NCI-H446 (cell line): ENCODE results near the gene ATXN7.

Source experiments
- DNase-seq, 2 experiments: peaks; one replicate each; lab custom pipeline; 2025; lab: John Stamatoyannopoulos, UW

The ATXN7 gene

GRCh38 chr3:63964681-63965485 is 101.2 kb downstream of the ATXN7 start:
- no peak for DNase-seq

DNA sequence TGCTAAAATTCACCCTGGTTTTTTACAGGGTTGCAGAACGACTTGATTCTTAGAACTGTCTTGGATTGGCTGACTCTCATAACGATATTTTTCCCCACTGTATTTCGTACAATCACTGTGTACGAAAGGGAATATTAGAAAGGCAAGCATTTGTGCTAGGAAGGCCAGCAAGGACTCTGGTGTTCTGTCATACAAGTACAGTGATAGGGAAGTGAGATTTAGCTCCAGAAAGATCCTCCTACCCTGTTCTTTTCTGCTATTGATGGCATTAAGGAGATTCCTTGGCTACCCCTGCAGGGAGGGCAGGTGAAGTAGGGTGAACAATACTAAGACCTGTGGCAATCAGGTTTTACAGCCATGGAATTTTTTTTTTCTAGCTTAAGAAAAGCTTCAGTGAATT is 102.3 kb downstream of the ATXN7 start:
- no peak for DNase-seq

DNA sequence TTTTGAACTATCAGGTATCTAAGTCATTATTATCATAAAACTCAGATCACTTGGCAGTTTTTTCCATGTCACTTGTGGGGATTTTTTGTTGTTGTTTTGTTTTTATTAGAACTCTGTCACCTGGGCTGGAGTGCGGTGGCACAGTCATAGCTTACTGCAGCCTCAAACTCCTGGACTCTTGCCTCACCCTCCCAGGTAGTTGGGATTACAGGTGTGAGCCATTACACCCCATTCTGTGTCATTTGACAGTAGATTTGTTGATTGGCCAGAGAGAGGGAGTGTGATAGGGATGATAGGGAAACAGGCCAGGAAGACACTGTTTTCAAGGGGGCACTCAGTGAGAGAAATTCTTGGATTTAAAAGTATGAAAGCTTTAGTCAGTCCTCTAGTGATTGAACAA is 103.2 kb downstream of the ATXN7 start:
- DNase-seq: no peak

DNA sequence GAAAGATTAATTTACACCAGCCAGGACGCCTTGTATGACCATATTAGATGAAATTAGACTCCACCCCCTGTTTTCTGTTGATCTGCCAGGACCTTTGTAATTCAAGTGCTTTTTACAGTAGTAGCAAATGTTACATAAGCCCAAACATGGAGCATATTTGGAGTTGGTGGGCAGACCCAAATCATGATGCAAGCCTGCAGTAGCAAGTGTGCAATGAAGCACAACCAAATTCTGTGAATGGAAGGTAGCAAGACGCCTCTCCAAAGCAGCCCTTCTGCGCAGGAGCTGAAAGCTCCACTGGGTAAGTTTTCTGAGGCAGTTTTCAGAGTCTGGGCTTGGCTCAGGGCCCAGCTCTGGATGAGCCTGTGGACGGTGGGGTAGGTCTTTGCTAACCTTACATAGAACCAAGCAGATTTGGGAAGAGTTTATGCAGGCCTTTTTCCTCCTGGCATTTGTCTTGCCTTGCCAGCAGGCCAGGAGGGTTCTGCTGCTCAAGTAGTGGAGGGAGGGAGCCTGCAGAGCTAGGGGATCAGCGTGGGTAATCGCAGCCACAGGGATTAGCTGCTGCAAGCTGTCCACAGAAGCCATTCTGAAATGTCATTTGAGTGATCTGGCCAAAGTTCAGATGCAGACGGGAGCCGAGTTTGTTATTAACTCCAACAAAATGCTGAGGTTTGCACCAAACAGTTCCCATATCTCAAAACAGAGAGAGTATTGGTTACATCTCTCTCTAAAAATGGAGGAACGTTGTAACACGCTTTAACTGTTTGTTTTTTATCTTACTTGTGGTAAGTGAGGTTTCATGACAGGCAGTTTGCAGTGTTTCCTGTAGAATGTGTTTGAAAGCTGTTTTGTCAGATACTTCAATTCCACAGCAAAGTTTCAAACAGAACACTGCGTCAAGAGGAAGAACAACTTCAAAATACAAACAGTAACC is 104.3 kb downstream of the ATXN7 start:
- peak; percentile 61 to 81 for DNase-seq

DNA sequence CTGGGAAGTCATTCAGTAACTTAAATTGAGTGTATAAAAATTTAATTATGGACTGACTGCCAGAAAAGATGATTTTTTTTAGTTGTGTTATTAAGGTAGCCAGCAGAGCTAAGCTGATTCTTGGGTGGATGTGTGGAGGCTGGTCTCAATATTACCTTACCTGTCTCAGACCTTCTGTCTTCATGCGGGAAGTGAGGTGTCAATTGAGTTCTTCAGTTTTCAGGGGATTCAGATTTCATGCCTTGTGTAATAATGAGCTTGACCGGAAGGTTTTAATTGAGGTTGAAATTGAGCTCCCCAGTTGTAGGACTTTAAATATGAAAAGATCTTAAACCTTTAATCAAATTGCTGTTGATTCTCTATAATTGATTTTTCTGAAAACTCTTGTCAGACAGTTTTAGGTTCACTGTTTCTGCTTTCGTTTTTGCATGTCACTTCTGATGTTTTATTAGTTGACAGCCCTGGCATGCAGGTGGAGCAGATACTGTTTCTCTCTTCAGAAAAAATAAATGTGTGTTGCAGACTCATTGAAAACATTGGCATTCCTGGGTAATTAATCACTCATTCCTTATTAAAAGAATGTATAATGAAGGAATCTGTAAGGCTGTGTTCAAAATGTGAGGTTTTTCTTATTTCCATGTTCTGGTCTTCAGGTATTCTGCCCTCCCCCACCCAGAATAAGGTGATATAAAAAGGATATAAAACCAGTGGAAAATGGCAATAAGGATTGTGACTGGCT is 105.1 kb downstream of the ATXN7 start:
- DNase-seq: no peak

GRCh38 chr3:63969876-63970275 is 106.2 kb downstream of the ATXN7 start:
- no peak for DNase-seq

- DNase-seq: peak; percentile 9 to 20
These were observed 107.2 kb downstream of the ATXN7 start for GRCh38 chr3:63970631-63971475.

GRCh38 chr3:63972196-63972595 is 108.5 kb downstream of the ATXN7 start:
- no peak for DNase-seq

GRCh38 chr3:63972987-63973386 is 109.3 kb downstream of the ATXN7 start:
- DNase-seq: no peak

GRCh38 chr3:63973406-63973805 is 109.7 kb downstream of the ATXN7 start:
- no peak for DNase-seq

GRCh38 chr3:63974451-63974850 is 110.8 kb downstream of the ATXN7 start:
- DNase-seq: no peak

GRCh38 chr3:63975723-63976122 is 112.1 kb downstream of the ATXN7 start:
- DNase-seq: peak; percentile 35 to 55

GRCh38 chr3:63976161-63976871 is 112.6 kb downstream of the ATXN7 start:
- DNase-seq: no peak

DNA sequence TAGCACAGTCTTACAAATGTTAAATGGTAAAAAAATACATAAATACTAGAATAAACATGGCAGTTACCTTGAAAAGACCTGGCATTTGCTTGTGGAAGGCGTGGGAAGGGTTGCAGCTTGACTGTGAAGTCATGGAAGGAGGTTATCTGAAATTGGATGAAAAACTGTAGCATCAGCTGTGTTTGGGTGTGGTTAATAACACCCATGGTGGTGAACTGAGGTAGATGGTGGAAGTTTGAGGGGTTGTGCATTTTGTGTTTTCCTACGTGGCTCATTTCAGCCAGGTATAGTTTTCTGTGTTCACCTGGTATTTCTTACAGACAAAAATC is 113.2 kb downstream of the ATXN7 start:
- DNase-seq: no peak

DNA sequence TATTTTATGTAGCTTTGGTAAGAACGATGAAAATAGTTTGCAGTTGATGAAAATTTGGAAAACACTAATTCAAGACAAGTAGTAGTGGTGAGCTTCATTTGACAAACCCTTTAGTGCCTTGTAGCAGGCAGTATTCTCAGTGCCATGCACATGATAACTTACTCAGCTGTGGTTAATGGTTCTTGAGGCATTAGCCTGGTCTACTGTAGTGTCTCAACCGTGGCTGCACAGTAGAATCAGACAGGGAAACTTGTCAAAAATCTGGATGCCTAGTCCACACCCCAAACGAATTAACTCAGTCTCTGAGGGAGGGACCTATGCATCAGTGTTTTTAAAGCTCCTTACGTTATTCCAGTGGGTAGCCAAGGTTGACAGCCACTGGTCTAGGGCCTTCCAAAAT is 114.2 kb downstream of the ATXN7 start:
- no peak for DNase-seq

- no peak for DNase-seq
These were observed 115.6 kb downstream of the ATXN7 start for GRCh38 chr3:63979093-63979885.

- no peak for DNase-seq
These were observed 116.4 kb downstream of the ATXN7 start for GRCh38 chr3:63980019-63980418.

DNA sequence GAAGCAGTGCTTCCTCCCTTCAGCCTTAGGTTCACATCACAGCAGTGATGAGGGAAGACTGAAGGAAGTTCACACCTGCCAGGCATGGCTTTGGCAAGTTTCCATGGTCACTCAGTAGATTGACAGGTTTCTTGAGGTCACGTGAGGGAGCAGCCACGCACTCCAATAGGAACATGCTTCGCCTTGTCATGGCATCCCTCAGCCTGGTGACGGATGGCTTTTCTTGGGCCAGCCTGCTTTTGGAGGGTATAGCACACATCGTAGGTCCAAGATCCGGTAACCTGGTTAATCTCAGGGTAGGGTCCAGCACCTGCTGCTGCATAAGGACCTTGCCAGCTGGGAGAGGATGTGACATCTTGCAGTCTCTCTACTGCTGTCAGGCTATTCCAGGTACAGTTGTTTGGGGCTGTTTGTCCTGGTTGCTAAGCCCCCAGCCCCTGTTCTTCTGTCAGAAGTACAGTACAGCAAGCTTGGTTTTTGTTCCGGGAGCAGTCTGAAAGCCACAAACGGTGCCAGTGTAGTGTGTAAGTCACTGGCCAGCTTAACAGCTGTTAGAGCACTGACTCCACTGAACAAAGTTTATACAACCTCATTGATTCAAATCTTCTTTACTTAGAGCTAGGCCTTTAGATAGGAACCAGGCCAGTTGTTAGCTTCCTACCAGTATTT is 117.3 kb downstream of the ATXN7 start:
- DNase-seq: no peak

DNA sequence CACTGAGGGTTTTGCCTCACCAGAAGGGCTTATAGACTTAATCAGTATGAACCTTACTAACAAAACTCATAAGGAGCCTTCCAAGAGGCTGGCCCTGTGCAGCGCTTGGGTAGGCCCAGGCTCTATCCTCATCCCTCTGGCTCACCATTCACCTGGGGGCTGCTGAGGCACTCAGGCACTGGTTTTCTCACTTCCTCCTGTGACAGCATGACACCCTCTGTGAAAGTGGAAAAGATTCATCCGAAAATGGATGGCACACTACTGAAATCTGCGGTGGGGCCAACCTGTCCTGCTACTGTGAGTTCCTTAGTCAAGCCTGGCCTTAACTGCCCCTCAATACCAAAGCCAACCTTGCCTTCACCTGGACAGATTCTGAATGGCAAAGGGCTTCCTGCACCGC is 118.3 kb downstream of the ATXN7 start:
- DNase-seq: no peak

DNA sequence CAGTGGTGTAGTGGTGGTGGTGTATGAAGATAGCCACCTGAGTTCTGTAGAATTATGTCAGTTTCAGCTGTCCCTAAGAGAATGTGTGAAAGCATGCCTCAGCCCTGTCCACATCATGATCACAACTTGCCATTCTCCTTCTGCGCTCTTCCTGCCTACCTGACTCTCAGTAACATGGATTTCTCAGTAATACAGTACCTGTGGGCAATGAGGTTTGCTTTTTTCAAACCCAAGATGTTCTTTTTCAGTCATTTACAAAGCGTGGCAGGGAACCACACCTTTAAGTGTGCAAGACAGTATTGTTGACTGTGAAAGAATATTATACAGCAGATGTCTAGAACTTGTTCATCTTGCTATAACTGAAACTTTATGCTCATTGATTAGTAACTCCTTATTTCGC is 120.7 kb downstream of the ATXN7 start:
- DNase-seq: no peak
